Fibroblast of skin of scalp (primary cell): ENCODE results near the gene ZNF555.
"Not testable (repeated sequence)": the region's sequence is repeated elsewhere in the genome, so short reads cannot be mapped to it uniquely, and the experiment has no call there.

Source experiments
- DNase-seq: peaks from one replicate; pipeline ENCODE4 v3.0.0-alpha.2; 2013

The ZNF555 gene

DNA sequence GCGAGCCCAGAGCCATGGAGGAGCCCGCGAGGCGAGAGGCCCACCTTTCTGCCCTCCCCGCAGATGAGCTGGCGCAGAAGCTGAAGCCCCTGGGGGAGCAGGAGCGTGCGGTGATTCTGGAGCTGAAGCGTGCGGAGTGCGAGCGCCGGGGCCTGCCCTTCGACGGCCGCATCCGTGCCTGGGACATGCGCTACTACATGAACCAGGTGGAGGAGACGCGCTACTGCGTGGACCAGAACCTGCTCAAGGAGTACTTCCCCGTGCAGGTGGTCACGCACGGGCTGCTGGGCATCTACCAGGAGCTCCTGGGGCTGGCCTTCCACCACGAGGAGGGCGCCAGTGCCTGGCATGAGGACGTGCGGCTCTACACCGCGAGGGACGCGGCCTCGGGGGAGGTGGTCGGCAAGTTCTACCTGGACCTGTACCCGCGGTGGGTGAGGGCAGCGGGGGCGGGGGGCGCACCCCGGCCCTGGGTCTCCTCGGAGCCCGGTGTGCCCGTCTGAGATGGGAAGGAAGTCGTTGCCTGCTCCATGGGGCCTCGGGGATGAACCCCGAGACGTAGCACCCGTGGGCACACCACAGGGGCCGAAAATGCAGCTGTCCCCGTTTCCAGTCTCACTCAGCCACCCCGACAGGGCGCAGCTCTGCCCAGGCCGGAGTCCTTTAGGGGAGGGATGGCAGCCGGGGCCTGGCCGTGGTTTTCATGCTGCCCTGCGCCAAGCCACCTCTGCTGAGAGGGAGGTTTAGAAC is 33.7 kb upstream of the ZNF555 start:
- DNase-seq, result no peak

DNA sequence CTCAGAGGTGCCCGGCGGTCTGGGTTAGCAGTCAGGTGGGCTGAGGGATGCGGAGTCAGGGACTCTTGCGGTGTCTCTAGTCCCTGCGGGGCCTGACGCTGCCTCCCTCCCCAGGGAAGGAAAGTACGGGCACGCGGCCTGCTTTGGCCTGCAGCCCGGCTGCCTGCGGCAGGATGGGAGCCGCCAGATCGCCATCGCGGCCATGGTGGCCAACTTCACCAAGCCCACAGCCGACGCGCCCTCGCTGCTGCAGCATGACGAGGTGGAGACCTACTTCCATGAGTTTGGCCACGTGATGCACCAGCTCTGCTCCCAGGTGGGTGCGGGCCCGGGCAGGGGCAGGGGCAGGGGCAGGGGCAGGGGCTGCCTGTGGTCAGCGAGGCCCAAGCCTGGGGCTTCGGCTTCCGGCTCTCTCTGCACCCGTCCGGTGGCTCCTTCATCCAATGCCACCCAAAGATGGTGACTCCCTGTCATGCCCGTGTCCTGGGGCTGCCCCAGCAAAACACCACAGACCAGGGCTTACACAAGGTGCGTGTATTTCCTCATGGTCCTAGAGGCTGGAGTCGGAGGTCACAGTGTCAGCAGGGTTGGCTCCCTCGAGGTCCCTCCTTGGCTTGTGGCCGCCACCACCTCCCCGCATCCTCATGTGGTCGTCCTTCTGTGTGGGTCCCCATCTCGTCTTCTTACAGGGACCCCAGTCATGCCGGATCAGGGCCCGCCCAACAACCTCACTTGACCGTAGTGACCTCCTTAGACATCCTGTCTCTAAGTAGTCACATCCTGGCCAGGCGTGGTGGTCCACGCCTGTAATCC is 32.9 kb upstream of the ZNF555 start:
- DNase-seq, result no peak

DNA sequence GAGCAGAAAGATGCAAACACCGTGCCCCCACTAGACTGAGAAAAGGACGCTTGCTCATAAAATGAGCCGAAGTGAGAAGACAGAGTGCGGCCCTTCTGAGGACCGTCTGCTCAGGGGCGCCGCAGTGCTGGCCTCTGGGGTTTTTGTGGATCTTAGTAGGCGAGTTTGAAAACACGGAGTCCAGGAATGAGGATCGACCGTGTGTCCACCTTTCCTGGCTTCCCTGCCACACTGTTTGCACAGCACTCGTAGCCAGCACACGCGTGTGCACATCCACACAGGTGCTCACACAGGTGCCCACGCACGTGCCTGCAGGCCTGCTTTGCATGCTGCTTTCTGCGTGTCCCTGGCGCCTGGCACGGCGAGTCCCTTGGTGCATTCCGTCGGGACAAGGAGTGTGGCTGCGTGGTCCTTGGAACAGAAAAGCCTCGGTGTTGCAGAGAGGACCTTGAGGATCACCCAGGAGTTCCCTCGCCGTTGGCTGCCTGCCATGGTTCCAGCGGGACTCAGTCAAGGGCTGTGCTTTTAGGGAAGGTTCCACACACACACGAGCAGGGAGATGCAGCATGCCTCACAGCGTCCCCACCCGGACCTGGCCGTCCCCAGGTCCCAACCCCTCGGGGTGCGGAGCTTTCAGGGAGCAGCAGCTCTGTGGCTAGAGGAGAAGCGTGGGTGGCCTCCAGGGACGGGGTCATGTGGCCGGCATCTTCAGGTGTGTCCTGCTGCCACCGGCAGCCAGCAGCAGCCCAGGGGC is 31.7 kb upstream of the ZNF555 start:
- no peak for DNase-seq

GRCh38 chr19:2810141-2811091 is 30.9 kb upstream of the ZNF555 start:
- no peak for DNase-seq

DNA sequence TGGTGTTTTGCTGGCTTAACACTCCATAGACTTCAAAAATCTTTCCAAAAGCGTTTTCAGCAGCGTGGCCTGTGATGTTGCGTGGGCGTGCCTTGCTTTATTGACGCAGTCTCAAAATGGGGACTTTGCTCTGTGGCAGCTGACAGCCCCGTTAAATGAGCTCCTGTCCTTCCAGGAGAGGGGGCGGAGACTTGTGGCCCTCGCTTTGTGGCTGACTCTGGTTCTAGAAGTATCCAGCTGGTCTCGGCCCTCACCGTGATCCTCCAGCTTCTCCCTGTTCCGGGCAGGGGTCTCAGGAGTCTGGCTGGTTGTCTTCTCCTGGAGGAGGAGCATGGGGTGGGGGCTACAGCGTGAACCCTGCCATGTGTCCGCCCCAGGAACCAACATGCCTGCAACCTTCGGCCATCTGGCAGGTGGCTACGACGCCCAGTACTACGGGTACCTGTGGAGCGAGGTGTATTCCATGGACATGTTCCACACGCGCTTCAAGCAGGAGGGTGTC is 30.0 kb upstream of the ZNF555 start:
- no peak for DNase-seq

DNA sequence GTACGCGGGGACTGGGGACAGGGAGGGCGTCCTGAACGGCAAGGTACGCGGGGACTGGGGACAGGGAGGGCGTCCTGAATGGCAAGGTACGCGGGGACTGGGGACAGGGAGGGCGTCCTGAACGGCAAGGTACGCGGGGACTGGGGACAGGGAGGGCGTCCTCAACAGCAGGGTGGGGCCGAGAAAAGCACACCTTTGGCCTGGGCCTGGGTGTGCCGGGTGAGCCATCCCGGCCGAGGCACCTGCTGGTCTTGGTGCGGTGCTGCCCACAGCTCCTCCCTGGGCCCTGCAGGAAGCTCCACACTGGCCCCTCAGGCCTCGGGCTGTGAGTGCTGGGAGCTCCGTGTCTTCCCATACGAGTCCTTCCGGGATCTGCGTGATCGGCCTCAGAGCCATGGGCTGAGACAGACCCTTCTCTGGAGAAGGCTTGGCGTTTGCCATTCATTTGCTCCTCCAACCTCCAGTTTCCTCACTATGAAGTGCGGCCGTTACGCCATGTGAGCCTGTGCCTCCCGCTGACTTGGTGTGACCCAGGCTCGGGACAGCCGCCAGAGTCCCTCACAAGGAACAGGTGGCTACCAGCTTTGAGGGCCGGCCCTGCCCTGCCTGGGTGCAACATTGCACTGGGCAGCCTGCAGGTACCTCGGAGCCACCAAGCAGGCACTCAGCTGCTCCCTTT is 29.4 kb upstream of the ZNF555 start:
- DNase-seq, result no peak

- DNase-seq, result no peak
Observed at GRCh38 chr19:2812414-2813234, 28.7 kb upstream of the ZNF555 start.

GRCh38 chr19:2813235-2814160 is 27.8 kb upstream of the ZNF555 start:
- no peak for DNase-seq

DNA sequence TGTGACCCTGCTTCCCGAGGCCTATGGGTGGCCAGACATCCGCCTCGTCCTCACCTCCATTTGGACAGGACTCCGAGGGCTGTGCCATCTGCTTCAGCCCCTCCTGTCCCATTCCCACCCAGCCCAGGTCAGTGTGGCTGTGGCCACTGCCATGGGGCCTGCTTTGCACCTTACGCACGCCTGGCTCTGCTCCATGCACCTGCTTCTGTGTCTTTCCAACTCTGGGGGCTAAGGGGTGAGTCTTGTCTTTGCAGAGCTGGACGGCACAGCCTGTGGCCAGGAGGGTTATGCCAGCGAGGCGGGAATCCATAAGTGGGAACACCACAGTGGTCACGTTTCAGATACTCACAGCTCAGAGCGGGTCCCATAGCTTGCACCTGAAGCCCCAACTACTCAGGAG is 26.8 kb upstream of the ZNF555 start:
- DNase-seq, result no peak

GRCh38 chr19:2815191-2815614 is 26.1 kb upstream of the ZNF555 start:
- DNase-seq, result no peak

DNA sequence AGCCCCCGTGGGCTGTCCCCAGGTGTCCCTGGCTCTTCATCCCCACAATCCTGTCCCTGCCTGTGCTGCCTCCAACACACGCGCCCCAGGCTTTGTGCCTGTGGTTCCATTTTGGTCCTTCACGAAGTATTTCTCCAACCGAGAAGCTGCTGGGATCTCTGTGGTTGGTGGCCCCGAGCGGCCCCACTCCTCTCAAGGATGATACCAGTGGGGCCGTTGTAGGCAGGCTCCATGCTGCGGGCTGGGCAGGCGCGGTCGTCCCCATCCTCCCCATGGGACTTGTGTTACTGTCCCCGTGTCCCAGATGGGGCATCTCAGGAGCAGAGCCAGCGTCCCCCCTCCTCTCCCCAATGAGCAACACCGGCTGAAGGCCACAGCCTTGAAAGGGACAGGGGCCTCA is 25.4 kb upstream of the ZNF555 start:
- no peak for DNase-seq

GRCh38 chr19:2816641-2817040 is 24.6 kb upstream of the ZNF555 start:
- no peak for DNase-seq

DNA sequence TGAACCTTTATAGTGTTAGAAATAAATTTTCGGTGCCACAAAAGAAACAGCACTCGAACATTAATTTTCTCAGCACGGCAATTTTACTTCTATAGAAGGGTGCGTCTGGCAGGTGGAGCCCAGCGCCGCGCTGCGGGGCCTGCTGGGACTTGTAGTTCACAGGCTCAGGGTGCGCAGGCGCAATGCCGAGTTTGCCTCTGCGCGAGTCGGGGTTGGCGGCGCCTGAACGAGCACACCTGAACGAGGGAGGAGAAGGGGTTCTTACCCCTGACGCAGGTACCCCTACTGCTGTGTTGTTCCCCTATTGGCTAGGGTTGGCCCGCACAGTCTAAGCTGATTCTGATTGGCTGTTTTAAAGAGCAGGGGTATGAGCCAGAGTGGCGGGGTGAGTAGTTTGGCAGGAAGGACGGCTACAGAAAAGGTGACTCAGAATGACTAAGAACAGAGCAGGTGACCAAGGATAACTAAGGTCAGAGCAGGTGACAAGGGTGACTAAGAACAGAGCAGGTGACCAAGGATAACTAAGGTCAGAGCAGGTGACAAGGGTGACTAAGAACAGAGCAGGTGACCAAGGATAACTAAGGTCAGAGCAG is 23.9 kb upstream of the ZNF555 start:
- DNase-seq, result not testable (repeated sequence)

DNA sequence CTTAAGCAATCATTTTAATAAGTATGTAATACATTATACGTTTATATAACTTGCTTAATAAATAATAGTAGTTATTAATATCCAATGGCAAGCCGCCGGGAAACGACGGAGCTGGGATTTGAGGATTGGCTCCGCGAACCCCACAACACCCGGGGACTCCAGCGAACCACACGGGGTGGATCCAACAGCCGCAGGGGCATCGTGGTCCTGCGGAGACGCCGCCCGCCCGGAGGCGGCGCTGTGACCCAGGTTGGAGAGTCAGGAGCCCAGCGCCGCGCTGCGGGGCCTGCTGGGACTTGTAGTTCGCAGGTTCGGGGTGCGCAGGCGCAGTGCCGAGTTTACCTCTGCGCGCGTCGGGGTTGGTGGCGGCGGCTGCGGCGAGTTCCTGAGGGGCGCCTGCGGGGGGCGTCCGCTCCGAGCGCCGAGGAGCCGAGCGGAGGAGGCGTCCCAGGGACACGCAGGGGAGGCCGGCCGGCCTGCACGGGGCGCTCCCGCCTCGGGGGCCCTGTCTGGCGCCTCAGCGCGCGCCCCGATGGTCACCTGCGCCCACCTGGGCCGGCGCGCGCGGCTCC is 21.6 kb upstream of the ZNF555 start, which contains the start of gene ZNF554:
ZNF554 (plus strand) TSS at position 329 of the 572 bp plus-strand sequence; CDS start at position 533, 204 bp downstream.
- DNase-seq, result peak; percentile 95

DNA sequence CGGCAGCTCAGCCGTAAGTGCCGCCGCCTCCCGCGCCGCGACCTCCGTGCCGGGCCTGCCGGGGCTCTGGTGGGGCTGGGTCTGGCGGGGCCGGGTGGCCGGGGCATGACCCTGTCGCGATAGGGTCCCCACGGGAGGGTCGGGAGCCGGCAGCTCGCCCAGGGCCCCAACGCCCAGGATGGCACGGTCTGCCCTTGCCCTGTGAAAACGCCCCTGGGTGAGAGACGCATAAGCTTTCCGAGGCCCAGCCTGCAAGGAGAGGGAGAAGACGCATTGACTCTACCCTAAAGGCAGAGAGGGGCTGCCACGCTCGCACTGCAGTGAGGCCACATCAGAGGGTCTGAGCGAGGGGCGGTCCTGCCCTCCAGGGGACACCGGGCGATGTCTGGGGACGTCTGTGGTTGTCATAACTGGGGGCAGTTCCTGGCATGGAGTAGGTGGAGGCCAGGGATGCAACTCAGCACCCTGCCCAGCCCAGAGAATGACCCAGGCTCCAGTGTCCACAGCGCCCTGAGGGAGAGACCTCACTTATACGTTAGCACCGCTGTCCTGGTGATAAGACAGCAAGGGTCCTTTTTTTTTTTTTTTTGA is 21.1 kb upstream of the ZNF555 start:
- DNase-seq, result no peak

DNA sequence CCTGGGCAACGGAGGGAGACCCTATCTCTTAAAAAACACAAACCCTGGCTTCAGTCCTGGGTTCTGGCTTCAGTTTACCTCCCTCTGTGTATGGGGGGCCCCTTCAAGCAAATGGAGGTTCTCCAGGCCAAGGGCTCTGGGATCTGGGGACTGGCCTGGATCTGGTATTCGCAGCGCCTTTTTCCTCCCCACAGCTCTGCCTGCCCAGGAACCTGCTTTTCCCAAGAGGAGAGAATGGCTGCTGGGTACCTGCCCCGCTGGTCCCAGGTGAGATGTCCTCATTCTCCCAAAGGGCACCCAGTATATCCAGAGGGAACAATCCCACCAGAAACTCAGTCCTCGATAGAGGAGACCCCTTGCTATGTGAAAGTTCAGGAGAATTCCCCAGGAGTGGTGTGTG is 18.4 kb upstream of the ZNF555 start:
- DNase-seq, result no peak

- no peak for DNase-seq
Observed at GRCh38 chr19:2823646-2824045, 17.6 kb upstream of the ZNF555 start.

- no peak for DNase-seq
Observed at GRCh38 chr19:2824129-2824528, 17.1 kb upstream of the ZNF555 start.
